ENCODE measurements around the gene NOS1AP. TPM values are rescaled to one million over a fixed set of nuclear protein-coding genes. Genes with fewer than 3 reads are reported as not detected.

The NOS1AP gene
- total RNA-seq, 1 donor from 2014 or later: 4.1 TPM

DNA sequence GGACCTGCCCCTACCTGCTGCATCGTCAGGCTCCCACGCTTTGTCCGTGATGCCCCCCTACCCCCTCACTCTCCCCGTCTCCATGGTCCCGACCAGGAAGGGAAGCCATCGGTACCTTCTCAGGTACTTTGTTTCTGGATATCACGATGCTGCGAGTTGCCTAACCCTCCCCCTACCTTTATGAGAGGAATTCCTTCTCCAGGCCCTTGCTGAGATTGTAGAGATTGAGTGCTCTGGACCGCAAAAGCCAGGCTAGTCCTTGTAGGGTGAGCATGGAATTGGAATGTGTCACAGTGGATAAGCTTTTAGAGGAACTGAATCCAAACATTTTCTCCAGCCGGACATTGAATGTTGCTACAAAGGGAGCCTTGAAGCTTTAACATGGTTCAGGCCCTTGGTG, 298.3 kb downstream of the NOS1AP start:
- no peak for DNase-seq

DNA sequence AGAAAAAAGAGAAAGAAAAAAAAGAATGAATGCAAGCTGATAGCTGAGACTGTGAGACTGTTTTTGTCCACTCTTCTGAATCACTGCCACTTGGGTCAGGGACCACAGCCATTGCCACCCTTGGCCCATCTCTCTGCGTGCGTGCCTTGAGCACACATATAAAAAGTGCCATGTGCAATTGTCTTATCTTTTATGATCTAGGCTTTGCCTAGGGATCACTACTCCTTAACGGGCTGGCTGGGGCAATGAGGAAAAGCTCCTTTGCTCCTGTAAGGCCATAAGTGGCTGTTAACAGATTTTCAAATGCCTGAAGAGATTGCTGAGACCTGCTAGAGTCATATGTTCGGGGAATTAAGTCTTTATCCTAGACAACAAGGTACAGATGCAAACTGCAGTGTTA, 299.0 kb downstream of the NOS1AP start:
- DNase-seq: no peak

DNA sequence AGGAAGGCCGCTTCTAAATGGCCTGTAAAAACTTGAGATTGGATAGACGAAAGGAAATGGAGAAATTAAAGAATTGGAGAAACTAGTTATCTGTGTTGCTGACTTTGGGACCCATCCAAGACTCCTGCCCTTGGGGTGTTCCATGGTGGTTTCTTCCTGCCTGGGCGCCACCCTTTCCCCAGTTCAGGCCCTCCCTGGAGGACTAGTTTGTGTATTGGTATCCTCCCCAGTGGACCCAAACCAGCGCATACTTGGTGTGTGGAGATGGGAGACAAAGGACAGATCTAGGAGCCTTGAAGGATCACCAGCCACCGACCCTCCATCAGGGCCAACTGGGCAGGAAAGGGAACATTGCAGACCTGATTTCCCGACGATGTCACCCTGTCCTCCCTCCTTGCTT, 300.1 kb downstream of the NOS1AP start:
- DNase-seq: no peak

DNA sequence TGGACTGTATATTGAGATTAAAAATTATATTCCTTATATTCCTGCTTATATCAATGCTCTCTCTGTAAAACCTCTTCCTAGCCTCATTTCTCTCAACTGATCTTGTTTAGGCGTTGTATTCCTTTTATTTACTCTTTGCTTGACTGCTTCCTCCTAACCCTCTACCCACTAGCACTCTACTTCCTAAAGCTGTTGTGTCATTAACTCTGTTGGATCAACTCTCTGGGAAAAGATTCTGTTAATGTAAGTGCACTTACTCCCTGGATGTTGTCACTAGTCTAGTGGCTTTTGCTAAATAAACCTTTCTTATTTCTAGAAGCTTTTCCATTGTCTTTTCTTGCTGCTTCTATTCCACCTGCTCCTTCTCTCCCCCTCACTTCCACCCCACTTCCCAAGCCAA, 300.7 kb downstream of the NOS1AP start:
- DNase-seq: no peak

GRCh38 chr1:162370721-162371120, 301.2 kb downstream of the NOS1AP start:
- no peak for DNase-seq

DNA sequence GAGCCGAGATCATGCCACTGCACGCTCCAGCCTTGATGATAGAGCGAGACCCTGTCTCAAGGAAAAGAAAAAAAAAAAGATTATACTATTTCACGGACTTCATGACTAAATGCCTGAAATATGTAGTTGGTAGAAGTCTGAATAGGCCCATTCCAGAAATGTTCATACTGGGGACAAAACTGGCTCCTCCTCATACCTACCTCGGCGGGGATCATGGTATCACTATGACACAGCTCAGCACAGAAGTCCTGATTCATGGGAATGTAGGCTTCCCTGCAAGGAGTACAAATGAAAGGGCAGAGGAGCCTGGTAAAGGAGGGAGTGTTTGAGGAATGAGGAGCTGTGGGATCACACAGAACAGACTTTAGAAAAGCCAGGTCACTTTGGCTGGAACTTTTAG, 302.1 kb downstream of the NOS1AP start:
- DNase-seq: no peak

DNA sequence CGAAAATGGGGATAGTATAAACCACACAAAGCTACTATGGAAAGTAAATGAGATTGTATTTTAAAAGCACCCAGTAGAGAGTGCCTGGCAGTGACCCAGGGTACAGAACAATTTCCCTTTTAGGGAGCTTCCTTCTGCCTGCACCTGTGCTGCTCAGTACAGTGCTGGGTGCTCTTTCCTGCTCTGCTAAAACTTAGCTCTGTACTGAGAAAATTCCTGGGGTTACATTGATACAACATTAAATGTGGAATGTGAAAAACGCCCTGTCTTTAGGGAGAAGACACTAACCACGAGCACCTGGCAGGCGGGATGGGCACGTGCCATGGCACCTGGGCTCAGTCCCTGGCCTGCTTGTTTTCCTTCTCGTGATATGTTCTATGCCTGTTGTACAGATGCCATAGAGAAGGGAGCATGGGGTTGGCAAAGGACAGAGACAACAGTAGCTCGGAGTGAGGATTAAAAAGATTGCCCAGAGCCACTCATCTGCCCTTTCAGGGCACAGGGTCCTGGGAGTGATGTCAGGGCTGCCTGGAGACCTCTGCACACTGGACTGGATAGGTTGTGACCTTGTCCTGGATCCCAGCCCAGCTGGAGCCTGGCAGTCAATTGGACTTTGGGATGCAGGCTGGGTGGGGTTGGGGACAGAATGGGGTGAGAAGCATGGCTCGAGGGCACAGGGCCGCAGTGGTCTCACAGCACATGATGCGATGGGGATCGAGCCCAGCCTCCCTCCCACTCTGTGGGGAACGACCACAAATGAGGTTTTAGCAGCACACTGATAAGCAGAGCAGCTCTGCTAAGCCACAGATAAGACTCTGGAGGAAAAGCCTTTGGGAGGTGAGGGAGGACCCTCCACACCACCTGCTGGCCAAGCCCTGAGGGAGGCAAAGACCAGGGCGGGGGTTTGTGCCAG, 302.9 kb downstream of the NOS1AP start:
- DNase-seq: no peak

- DNase-seq: no peak
Measured at GRCh38 chr1:162373072-162373427, 303.6 kb downstream of the NOS1AP start.

GRCh38 chr1:162373541-162374260, 304.2 kb downstream of the NOS1AP start:
- DNase-seq: no peak

DNA sequence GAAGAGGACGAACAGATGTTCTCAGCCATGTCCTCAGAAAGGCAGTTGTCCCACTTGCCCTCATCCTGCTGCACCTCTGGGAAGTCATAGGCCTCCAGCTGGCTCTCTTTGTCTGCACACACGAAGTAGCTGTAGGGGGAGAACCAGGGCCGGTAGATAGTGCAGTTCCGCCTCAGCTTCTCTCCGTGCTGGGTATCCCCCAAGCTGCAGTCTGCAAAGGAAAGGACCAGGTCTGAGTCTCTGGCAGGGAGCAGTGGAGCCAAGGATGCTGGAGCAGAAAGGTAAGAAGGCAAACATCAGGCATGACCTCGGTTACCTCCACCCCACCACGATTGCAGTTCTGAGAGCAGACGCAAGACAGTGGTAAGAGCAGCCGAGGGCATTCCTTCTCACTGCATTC, 304.9 kb downstream of the NOS1AP start:
- DNase-seq: no peak

DNA sequence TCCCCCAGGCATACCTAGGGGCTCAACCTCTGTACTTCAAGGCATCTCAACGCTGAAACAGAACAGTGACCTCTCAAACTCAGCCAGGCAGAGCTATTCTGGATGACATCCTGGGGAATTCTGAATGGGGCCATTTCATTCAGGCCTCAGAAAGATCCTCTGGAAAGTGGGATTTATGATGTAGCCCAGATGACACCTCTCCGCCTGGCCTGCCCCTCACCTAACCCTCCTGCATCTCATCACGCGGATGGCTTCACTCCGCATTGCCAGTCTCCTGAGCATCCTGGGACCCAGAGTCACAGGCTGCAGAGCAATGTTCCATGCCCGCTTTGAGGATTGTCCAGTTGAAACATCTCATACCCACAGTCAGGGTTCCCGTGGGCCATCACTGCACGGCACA, 306.0 kb downstream of the NOS1AP start:
- DNase-seq: no peak

GRCh38 chr1:162376691-162377090, 307.2 kb downstream of the NOS1AP start, which contains the start of gene SPATA46:
Gene SPATA46, minus strand, starts transcription at chr1:162376854. Its CDS starts 64 bp downstream, at chr1:162376790.
- DNase-seq: no peak

DNA sequence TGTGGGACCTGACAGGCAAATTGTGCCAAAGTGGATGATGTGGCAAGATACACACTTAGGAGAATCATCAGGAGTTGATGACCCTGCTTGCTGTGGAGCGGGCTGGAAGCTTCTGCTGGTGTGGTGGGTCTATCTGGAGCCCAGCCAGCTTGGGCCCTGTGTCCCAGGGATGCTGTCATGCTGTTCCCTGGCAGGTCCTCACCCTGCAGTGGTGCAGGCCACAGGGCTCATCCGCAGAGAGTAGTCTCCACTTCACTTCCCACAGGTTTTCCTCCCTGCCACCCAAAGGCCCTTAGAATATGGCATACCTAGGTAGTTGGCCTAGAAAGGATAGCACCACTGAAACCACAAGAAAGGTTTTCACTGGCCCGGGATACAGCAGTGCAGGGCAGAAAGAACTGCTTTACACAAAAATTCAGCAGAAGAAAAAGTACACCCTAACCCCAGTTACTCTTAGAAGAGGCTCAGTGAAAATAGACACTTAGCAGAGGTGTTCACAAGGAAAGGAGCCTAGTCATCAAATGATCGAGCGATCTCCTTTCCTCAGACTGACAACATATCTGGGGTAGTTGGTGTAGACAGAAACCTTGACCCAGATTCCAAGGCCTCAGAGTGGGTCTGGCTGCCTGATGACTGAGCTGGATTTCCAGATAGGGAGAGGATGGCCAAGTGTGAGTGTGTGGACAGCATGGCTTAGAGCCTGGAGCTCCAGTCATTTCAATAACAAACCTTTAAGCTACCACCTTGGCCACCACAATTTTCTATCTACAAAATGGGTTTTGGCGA, 310.8 kb downstream of the NOS1AP start:
- no peak for DNase-seq

- DNase-seq: no peak
Measured at GRCh38 chr1:162381383-162381782, 311.9 kb downstream of the NOS1AP start, which contains the start of gene C1orf226. Gene C1orf226, plus strand, starts transcription at chr1:162381728. Its CDS starts 174 bp downstream, at chr1:162381902.

GRCh38 chr1:162381941-162382750, 312.7 kb downstream of the NOS1AP start:
- DNase-seq: no peak

DNA sequence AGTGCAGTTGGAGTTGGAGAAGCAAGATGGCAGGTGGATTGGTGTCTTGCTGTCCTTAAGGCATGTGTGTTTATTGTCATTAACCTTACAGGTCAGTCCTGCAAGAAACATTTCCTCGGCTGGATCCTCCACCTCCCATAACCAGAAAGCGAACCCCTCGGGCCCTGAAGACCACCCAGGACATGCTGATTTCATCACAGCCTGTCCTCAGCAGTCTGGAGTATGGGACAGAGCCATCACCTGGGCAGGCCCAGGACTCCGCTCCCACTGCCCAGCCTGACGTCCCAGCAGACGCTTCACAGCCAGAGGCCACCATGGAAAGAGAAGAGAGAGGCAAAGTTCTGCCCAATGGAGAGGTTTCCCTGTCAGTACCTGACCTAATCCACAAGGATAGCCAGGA, 313.6 kb downstream of the NOS1AP start:
- DNase-seq: no peak

- no peak for DNase-seq
Measured at GRCh38 chr1:162383516-162383915, 314.0 kb downstream of the NOS1AP start.

DNA sequence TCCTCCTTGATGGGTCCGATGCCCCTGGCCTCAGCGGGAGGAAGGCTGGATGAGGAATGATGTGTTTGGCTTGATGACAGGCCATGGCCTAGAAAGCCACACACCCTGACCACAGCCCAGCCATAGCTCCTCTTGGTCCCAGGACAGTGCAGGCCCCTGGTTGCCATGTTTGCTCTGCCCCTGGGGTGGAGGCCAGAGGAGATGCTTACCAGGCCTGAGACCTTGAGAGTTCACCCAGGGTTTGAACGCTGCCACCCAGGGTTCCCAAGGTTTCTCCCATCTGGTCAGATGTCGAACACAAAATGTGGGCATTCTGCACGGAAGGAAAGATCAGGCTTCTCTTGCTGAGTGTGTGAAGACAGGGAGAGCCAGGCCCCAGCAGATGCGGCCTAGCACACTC, 314.6 kb downstream of the NOS1AP start:
- no peak for DNase-seq

DNA sequence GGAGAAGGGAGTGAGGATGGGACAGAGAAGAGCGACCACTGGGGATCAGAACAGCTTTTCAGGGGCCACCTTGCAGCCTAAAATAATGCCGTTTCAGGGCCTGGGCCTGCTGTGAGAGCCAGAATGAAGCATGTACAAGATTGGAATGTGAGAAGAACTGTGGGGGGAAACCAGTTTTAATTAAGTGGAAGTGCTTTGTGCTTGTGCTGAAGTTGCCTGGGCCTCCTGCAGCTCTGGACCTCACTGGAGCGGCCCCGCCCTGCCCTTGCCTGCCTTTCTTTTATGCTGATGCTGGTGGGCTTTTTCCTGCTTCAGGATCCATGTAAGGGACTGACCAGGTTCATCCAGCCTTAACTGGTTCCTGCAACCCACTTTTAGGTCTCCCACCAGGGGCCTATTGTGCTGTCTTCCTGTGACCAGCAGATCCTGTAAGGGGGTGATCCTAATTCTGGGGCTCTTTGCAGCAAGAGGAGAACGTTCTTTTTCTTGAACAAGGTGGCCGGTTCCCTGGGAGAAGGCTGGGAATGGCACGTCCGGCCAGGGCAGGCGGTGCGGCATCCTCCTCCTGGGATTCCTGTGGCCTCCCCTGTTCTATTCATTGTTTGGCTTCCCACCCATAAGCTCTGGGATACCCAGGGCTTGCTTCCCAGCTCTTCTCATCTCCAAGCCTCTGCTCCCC, 315.2 kb downstream of the NOS1AP start:
- no peak for DNase-seq

DNA sequence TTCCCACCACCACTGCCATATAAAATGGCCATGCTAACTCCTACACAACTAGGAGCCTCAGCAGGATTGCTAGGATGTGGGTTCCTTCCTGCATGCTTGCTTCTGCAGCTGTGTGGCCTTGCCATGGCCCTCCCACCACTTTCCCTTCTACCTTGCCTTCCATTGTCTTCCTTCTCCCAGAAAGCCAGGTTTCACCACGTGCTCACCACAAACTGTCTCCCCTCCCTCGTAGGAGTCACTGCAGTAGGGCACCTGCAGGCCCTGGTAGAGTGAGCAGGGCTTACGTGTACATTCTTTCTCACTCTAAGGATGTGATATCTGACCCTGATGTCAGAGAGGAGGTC, 315.8 kb downstream of the NOS1AP start:
- DNase-seq: no peak

GRCh38 chr1:162385702-162386101, 316.2 kb downstream of the NOS1AP start:
- DNase-seq: no peak
